Regular cardiac myocyte (primary cell): Measurements from ENCODE around the gene HGD. TPM values are rescaled to one million over a fixed set of nuclear protein-coding genes. Genes with fewer than 3 reads are reported as not detected.

Experiments
- total RNA-seq: library from RNA; depleted of rRNA; stranded (reverse); fragments of >200 nt; gene quantifications from 2 replicates; pipeline ENCODE4 v1.2.3, GENCODE V29; 2014

Gene HGD
- 1.7 and 2.5 TPM in 2 replicates for total RNA-seq

DNA sequence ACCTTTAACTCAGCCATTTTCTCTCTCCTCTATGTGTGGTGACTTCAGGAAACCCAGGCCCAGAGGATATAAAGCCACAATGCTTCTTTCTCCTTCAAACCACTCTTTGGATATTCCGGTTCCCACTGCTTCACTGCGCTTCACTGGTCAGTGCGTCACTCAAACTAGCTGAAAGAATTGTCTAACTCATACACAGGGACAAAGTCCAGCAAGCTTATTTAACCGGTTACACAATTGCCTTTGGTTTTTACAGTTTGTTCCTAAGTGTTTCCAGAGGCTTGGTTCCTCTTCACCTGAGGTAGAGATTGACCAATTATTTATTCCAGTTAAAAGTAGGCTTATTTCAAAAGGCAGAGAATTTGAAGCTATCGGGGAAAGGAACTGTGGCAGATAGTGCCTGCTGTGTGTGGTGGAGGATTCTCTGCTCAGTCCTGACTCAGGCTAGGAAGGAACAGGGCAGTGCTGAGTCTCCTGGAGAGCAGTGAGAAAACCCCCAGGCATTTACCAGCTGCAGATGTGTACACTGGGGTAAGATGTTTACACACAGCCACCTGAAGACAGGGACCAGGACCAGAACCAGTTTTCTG lies at the start of gene HGD:
Gene HGD, minus strand, starts transcription at position 145 of the 587 bp plus-strand sequence. Its CDS starts 128 bp downstream, at position 17.

DNA sequence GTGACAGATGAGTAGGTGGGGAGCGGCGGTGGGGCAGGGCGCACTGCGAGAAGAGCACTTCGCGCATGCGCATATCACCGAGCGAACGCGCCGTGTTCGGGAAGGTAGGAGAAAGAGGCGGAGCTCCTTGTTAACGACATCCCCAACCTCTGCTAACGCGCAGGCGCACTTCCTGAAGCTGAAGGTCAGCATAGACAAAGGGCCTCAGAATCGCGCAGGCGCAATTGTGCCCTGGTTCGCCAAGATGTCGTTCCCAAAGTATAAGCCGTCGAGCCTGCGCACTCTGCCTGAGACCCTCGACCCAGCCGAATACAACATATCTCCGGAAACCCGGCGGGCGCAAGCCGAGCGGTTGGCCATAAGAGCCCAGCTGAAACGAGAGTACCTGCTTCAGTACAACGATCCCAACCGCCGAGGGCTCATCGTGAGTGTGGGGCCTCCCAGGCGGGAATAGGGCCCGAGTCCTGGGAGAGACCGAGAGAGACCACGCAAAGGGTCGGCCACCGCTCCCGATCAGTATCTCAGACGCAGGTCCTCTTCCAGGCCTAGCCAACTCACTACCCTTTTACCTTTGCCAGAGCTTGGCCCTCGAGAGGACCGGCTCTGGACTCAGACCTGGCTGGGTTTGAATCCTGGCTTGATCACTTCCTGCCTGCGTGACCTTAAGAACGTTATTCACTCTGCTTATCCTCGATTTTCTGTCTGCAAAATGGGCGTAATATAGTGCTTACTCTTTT lies 85.8 kb downstream of the HGD start, which contains the start of gene NDUFB4:
Gene NDUFB4, plus strand, starts transcription at position 221 of the 737 bp plus-strand sequence. Its CDS starts 24 bp downstream, at position 245.

Other genes starting within 250 kb of the HGD start
- 960 and 2,112 TPM in 2 replicates for gene FSTL1, start 231.2 kb downstream of the HGD start, total RNA-seq
- 19.7 and 27.1 TPM in 2 replicates for gene NDUFB4, start 85.9 kb downstream of the HGD start, total RNA-seq
- 17.2 and 17.4 TPM in 2 replicates for gene RABL3, start 60.3 kb upstream of the HGD start, total RNA-seq
- gene GTF2E1, start 60.5 kb upstream of the HGD start, total RNA-seq = 17.2 and 31.1 TPM in 2 replicates
- under 0.01 TPM in 1 of 2 replicates, not detected in the other for gene STXBP5L, start 226.0 kb upstream of the HGD start, total RNA-seq